Measurements from ENCODE around the gene ADGRV1.

GRCh38 chr5:90612919-90613318 is 54.3 kb downstream of the ADGRV1 start:
- TF ChIP-seq CTCF (IDR thresholded peaks at IDR 0.05; ENCODE audit: insufficient read depth, low read depth, low read length) (no peak), EZH2 (IDR thresholded peaks at IDR 0.05; ENCODE audit: insufficient read depth, low read length) (no peak)
